Transverse colon (tissue), 3 donors: ENCODE results near the gene PROK1.

Experiments
- POLR2A ChIP-seq: fragments of 450-650 bp; IDR thresholded peaks from one replicate; pipeline ENCODE4 v1.6.1; 2016; ENCODE audit warnings: antibody characterized with exemption, mild to moderate bottlenecking, moderate library complexity
- TF ChIP-seq, protein P1 (sequence below), 5 experiments: fragments of 200-600 bp in 3 of 5; fragments of 450-650 bp in 2 of 5; sonication (generic) in 3 of 5; IDR thresholded peaks; 1 replicate in 2 of 5; 2 replicates in 3 of 5; pipeline ENCODE4 v1.5.1; 2016 to 2017; ENCODE audit warnings: antibody characterized with exemption in 5 of 5, inconsistent platforms in 3 of 5, mild to moderate bottlenecking in 2 of 5, moderate library complexity in 1 of 5

DNA sequence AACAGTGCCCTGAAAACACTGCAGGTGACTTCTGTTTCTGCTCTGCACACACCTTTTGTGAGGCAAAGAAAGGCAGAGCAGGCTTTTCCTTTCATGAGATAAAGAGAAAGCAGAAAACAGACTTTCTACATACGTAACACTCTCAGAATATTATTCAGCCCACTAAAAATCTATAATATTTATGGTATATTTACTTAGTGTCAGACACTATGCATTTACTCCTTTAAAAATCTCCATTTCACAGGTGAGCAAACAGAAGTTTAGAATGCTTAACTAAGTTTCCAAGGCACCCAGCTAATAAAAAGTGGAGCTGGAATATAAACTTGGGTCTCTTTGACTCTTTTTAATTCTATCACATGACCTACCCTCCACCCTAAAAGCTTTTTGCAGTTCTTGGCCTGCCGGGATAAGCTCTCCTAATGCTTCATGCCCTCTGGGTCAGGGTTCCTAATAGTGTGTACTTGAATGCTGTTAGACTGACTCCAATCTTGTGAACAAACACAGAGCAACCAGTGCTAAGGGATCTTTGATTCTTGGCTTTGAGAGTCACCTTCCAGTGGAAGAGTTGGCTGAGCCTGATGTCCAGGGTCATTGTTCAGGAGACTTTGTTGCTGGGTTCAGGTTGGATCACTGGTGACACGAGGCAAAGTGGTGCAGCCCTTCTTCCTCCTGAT lies 27.2 kb downstream of the PROK1 start:
- TF ChIP-seq, protein P1, sequence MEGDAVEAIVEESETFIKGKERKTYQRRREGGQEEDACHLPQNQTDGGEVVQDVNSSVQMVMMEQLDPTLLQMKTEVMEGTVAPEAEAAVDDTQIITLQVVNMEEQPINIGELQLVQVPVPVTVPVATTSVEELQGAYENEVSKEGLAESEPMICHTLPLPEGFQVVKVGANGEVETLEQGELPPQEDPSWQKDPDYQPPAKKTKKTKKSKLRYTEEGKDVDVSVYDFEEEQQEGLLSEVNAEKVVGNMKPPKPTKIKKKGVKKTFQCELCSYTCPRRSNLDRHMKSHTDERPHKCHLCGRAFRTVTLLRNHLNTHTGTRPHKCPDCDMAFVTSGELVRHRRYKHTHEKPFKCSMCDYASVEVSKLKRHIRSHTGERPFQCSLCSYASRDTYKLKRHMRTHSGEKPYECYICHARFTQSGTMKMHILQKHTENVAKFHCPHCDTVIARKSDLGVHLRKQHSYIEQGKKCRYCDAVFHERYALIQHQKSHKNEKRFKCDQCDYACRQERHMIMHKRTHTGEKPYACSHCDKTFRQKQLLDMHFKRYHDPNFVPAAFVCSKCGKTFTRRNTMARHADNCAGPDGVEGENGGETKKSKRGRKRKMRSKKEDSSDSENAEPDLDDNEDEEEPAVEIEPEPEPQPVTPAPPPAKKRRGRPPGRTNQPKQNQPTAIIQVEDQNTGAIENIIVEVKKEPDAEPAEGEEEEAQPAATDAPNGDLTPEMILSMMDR (IDR thresholded peaks at IDR 0.05) = no peak
- no peak for TF ChIP-seq POLR2A
